ENCODE measurements around the gene OSBPL8. TPM values are rescaled to one million over a fixed set of nuclear protein-coding genes. Genes with fewer than 3 reads are reported as not detected.

OSBPL8 gene
- total RNA-seq, 4 donors from 2014 or later: 15.5 to 241 (median 29.4) TPM

- Histone ChIP-seq H3K4me1 (peaks cover 6 to 37% (median 17%) of the 10 kb centered on the region in 4 donors), H3K36me3 (no peaks in the 10 kb centered on the region), H3K4me3 (no peak overlapping the region), H3K9me3 (no peaks in the 10 kb centered on the region), H3K27ac (no peak overlapping the region), H3K27me3 (peaks cover 23% of the 10 kb centered on the region)
- in situ Hi-C loops (cut with MboI; ENCODE audit: low pct_ligation_motif_present in 1 of 4, low pct_unique_long_range_greater_than_20kb in 1 of 4, low sequenced_read_pairs in 3 of 4) (no loop called here), intact Hi-C loops (cut with DNase I; ENCODE audit: low total_unique reads) (no loop called here)
- TF ChIP-seq POLR2A (IDR thresholded peaks at IDR 0.05) (no peak), CTCF (IDR thresholded peaks at IDR 0.05) (no peak), EP300 (IDR thresholded peaks at IDR 0.05; ENCODE audit: low read depth) (no peak), POLR2AphosphoS5 (IDR thresholded peaks at IDR 0.05) (no peak)
- no peak for DNase-seq
- 83 to 92% methylated on average over 3 of the region's 3 CpGs for WGBS, 2 donors (ENCODE audit: low coverage in 1 of 2)
Observed at GRCh38 chr12:76546889-76547288, 12.7 kb downstream of the OSBPL8 start.

GRCh38 chr12:76545486-76545885 lies 14.1 kb downstream of the OSBPL8 start:
- in situ Hi-C loops (cut with MboI; ENCODE audit: low pct_ligation_motif_present in 1 of 4, low pct_unique_long_range_greater_than_20kb in 1 of 4, low sequenced_read_pairs in 3 of 4) (no loop called here), intact Hi-C loops (cut with DNase I; ENCODE audit: low total_unique reads) (no loop called here)
- Histone ChIP-seq H3K9me3 (no peaks in the 10 kb centered on the region), H3K27me3 (peaks cover 23% of the 10 kb centered on the region), H3K4me1 (peaks cover 6 to 37% (median 17%) of the 10 kb centered on the region in 4 donors), H3K4me3 (no peak overlapping the region), H3K27ac (no peak overlapping the region), H3K36me3 (no peaks in the 10 kb centered on the region)
- 88 to 100% methylated on average over 1 of the region's 1 CpG for WGBS, 2 donors (ENCODE audit: low coverage in 1 of 2)
- DNase-seq: no peak
- no peak for TF ChIP-seq POLR2AphosphoS5 (IDR thresholded peaks at IDR 0.05)
- TF ChIP-seq POLR2A (IDR thresholded peaks at IDR 0.05): no peak
- TF ChIP-seq CTCF (IDR thresholded peaks at IDR 0.05): no peak
- TF ChIP-seq EP300 (IDR thresholded peaks at IDR 0.05; ENCODE audit: low read depth): no peak

GRCh38 chr12:76544601-76545261 lies 14.8 kb downstream of the OSBPL8 start:
- no peak for DNase-seq
- Histone ChIP-seq H3K4me3 (no peak overlapping the region), H3K27me3 (peaks cover 27% of the 10 kb centered on the region), H3K27ac (no peak overlapping the region), H3K36me3 (no peaks in the 10 kb centered on the region), H3K9me3 (no peaks in the 10 kb centered on the region), H3K4me1 (peaks cover 6 to 37% (median 17%) of the 10 kb centered on the region in 4 donors)
- TF ChIP-seq CTCF (IDR thresholded peaks at IDR 0.05) (no peak), POLR2AphosphoS5 (IDR thresholded peaks at IDR 0.05) (no peak), EP300 (IDR thresholded peaks at IDR 0.05; ENCODE audit: low read depth) (no peak), POLR2A (IDR thresholded peaks at IDR 0.05) (no peak)
- intact Hi-C loops (cut with DNase I; ENCODE audit: low total_unique reads) (no loop called here), in situ Hi-C loops (cut with MboI; ENCODE audit: low pct_ligation_motif_present in 1 of 4, low pct_unique_long_range_greater_than_20kb in 1 of 4, low sequenced_read_pairs in 3 of 4) (no loop called here)
- 86 to 89% methylated on average over 4 of the region's 4 CpGs for WGBS, 2 donors (ENCODE audit: low coverage in 1 of 2)

- no peak overlapping the region for H3K27ac ChIP-seq
- H3K4me3 ChIP-seq: no peak overlapping the region
- peaks cover 29% of the 10 kb centered on the region for H3K27me3 ChIP-seq
- intact Hi-C loops (cut with DNase I; ENCODE audit: low total_unique reads): no loop called here
- TF ChIP-seq POLR2AphosphoS5 (IDR thresholded peaks at IDR 0.05): no peak
- TF ChIP-seq EP300 (IDR thresholded peaks at IDR 0.05; ENCODE audit: low read depth): no peak
- no peak for TF ChIP-seq POLR2A (IDR thresholded peaks at IDR 0.05)
- no peak for DNase-seq
- peaks cover 6 to 30% (median 15%) of the 10 kb centered on the region in 4 donors for H3K4me1 ChIP-seq
- H3K9me3 ChIP-seq: no peaks in the 10 kb centered on the region
- 89 to 92% methylated on average over 4 of the region's 4 CpGs for WGBS, 2 donors (ENCODE audit: low coverage in 1 of 2)
- in situ Hi-C loops (cut with MboI; ENCODE audit: low pct_ligation_motif_present in 1 of 4, low pct_unique_long_range_greater_than_20kb in 1 of 4, low sequenced_read_pairs in 3 of 4): no loop called here
- no peaks in the 10 kb centered on the region for H3K36me3 ChIP-seq
Observed at GRCh38 chr12:76543813-76544347, 15.7 kb downstream of the OSBPL8 start.

All from transverse colon (tissue), 4 donors.